Smooth muscle cell (in vitro differentiated cells): Measurements from ENCODE around the gene DLG3. TPM values are rescaled to one million over a fixed set of nuclear protein-coding genes. Genes with fewer than 3 reads are reported as not detected.
"Not testable (repeated sequence)": the region's sequence is repeated elsewhere in the genome, so short reads cannot be mapped to it uniquely, and the experiment has no call there.

Experiments used
- DNase-seq: peaks from one replicate; lab custom pipeline; 2025; ENCODE audit not compliant: unreplicated experiment; lab: John Stamatoyannopoulos, UW
- H2AFZ ChIP-seq: fragments of 200-600 bp; sonication (generic); 2 replicates; pipeline ENCODE4 v1.6.0; 2016; ENCODE audit warnings: antibody characterized with exemption, low read depth, mild to moderate bottlenecking
- H3F3A ChIP-seq: fragments of 200-600 bp; sonication (generic); 2 replicates; pipeline ENCODE4 v1.6.0; 2017; ENCODE audit warnings: antibody characterized with exemption, low read depth
- H3K27ac ChIP-seq: fragments of 200-600 bp; sonication (generic); 2 replicates; pipeline ENCODE4 v1.5.1; 2016; ENCODE audit warnings: low read depth, mild to moderate bottlenecking
- H3K27me3 ChIP-seq: fragments of 200-600 bp; sonication (generic); 2 replicates; pipeline ENCODE4 v1.6.1; 2016; ENCODE audit warnings: low read depth, mild to moderate bottlenecking
- H3K36me3 ChIP-seq: fragments of 200-600 bp; sonication (generic); 2 replicates; pipeline ENCODE4 v1.5.1; 2016; ENCODE audit warnings: low read depth
- H3K4me1 ChIP-seq: fragments of 200-600 bp; sonication (generic); 2 replicates; pipeline ENCODE4 v1.5.1; 2016; ENCODE audit warnings: low read depth
- H3K4me2 ChIP-seq: fragments of 200-600 bp; sonication (generic); 2 replicates; pipeline ENCODE4 v1.6.0; 2016; ENCODE audit warnings: mild to moderate bottlenecking
- H3K4me3 ChIP-seq: fragments of 200-600 bp; sonication (generic); 2 replicates; pipeline ENCODE4 v1.5.1; 2016; ENCODE audit warnings: mild to moderate bottlenecking
- H3K79me2 ChIP-seq: fragments of 200-600 bp; sonication (generic); 2 replicates; pipeline ENCODE4 v1.6.0; 2016; ENCODE audit warnings: low read depth, mild to moderate bottlenecking
- H3K9ac ChIP-seq: fragments of 200-600 bp; sonication (generic); 2 replicates; pipeline ENCODE4 v1.6.0; 2016; ENCODE audit warnings: low read depth
- H3K9me3 ChIP-seq: fragments of 200-600 bp; sonication (generic); replicated peaks from 2 replicates; pipeline ENCODE4 v1.5.1; 2016; ENCODE audit warnings: low read depth
- H4K20me1 ChIP-seq: fragments of 200-600 bp; sonication (generic); 2 replicates; pipeline ENCODE4 v1.6.0; 2016; ENCODE audit warnings: low read depth
- WGBS: methylation state at CpG from one replicate; pipeline ENCODE4 v1.1.7; 2016; ENCODE audit warnings: low lambda C conversion rate; 5-methylcytosine and 5-hydroxymethylcytosine counted together
- polyA plus RNA-seq: library from polyadenylated mRNA; unstranded; fragments of >200 nt; fragmentation: Nextera tagmentation; extraction: Ambion mirVana; gene quantifications from 2 replicates; pipeline ENCODE4 v1.2.1, GENCODE V29; 2016
- total RNA-seq: library from RNA; depleted of rRNA; stranded (reverse); fragments of >200 nt; gene quantifications from 2 replicates; pipeline ENCODE4 v1.2.3, GENCODE V29; 2014
- TF ChIP-seq, protein P1 (sequence below): fragments of 200-600 bp; sonication (generic); IDR thresholded peaks from 2 replicates; pipeline ENCODE4 v1.5.1; 2017; ENCODE audit warnings: borderline replicate concordance, mild to moderate bottlenecking, antibody characterized with exemption; ENCODE audit not compliant: insufficient read depth, poor library complexity, severe bottlenecking

The DLG3 gene
- total RNA-seq (30.6 and 39.6 TPM in 2 replicates), polyA plus RNA-seq (14.5 and 16.2 TPM in 2 replicates)

DNA sequence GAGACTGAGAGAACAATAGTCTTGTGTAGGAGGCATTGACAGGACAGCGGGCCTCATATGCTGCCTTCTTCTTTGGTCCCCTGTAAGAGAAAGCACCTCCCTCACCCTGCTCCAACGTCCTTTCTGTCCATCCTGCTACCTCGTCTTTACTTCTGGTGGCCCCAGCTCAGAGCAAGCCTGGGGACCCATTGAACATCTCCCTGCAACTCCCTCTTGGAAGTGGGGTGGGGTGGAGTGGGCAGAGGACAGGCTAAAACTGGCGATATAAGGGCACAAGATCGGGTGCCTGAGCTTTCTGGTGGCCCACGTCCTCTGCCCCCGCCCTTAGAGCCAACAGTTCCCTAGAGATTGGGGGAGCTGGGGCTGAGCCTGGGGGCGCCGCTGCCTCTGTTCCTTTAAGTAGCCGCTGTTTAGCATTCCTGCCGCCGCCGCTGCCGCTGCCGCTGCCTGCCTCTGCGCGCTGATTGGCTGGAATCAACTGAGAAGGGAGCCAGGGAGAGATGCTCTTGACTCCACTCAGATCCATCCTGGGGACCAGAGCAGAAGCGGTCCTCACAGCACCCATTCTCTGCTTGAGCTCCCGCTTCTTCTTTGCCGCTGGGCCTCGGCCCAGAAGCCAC lies at the start of gene DLG3:
DLG3 (plus strand) TSS at position 510 of the 620 bp plus-strand sequence. CDS start 367 bp downstream, outside the sequence.
- TF ChIP-seq, protein P1, sequence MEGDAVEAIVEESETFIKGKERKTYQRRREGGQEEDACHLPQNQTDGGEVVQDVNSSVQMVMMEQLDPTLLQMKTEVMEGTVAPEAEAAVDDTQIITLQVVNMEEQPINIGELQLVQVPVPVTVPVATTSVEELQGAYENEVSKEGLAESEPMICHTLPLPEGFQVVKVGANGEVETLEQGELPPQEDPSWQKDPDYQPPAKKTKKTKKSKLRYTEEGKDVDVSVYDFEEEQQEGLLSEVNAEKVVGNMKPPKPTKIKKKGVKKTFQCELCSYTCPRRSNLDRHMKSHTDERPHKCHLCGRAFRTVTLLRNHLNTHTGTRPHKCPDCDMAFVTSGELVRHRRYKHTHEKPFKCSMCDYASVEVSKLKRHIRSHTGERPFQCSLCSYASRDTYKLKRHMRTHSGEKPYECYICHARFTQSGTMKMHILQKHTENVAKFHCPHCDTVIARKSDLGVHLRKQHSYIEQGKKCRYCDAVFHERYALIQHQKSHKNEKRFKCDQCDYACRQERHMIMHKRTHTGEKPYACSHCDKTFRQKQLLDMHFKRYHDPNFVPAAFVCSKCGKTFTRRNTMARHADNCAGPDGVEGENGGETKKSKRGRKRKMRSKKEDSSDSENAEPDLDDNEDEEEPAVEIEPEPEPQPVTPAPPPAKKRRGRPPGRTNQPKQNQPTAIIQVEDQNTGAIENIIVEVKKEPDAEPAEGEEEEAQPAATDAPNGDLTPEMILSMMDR = no peak
- H3K9ac ChIP-seq = no peak within 1 kb of the TSS
- no peaks in the 10 kb centered on the region for H3K79me2 ChIP-seq
- H3K9me3 ChIP-seq = no peaks in the 10 kb centered on the region
- H3K4me2 ChIP-seq = peak within 1 kb of the TSS; percentile 40
- no peaks in the 10 kb centered on the region for H3K36me3 ChIP-seq
- no peak within 1 kb of the TSS for H2AFZ ChIP-seq
- H3K27ac ChIP-seq = no peak within 1 kb of the TSS
- H3K4me3 ChIP-seq = no peak within 1 kb of the TSS
- peaks cover 34% of the 10 kb centered on the region for H3K27me3 ChIP-seq
- no peaks in the 10 kb centered on the region for H4K20me1 ChIP-seq
- no peak for DNase-seq
- WGBS = 51% methylated on average over 20 of the region's 21 CpGs
- no peaks in the 10 kb centered on the region for H3F3A ChIP-seq
- no peaks in the 10 kb centered on the region for H3K4me1 ChIP-seq

DNA sequence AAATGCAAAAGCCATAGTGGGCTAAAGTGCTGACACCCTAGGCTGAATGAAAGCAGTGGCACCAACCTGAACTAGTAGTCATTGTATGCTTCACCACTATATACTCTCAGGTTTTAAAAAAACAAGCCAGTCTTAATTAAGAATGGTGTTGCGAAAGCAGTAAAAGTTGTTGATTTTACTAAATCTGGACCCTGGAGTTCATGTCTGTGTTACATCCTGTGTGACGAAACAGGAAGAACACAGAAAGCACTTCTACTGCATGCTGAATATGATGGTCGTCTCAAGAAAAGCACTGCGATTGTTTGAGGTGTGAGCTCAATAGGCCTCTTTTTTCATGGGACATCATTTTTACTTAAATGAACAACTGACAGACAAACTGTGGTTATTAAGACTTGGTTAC lies 45.7 kb upstream of the DLG3 start:
- Histone ChIP-seq H3K79me2 (no peaks in the 10 kb centered on the region), H4K20me1 (no peaks in the 10 kb centered on the region), H3K9me3 (no peaks in the 10 kb centered on the region), H3K4me3 (no peak overlapping the region), H3K27me3 (no peaks in the 10 kb centered on the region), H3K36me3 (no peaks in the 10 kb centered on the region), H3F3A (no peaks in the 10 kb centered on the region), H3K9ac (no peak overlapping the region), H3K4me1 (no peaks in the 10 kb centered on the region), H3K27ac (no peak overlapping the region), H2AFZ (no peak overlapping the region), H3K4me2 (no peak overlapping the region)
- WGBS = 68% methylated on average over 4 of the region's 4 CpGs
- TF ChIP-seq, protein P1 = no peak
- DNase-seq = no peak

- H4K20me1 ChIP-seq, H3K4me1 ChIP-seq, H3K9ac ChIP-seq, H3K4me3 ChIP-seq, DNase-seq, H3K79me2 ChIP-seq, H3F3A ChIP-seq, H3K9me3 ChIP-seq, H3K36me3 ChIP-seq, H2AFZ ChIP-seq, H3K27me3 ChIP-seq, H3K27ac ChIP-seq, H3K4me2 ChIP-seq: not testable (repeated sequence)
- 80% methylated on average over 1 of the region's 3 CpGs for WGBS
These were observed 44.5 kb upstream of the DLG3 start for GRCh38 chrX:70400181-70400580.

DNA sequence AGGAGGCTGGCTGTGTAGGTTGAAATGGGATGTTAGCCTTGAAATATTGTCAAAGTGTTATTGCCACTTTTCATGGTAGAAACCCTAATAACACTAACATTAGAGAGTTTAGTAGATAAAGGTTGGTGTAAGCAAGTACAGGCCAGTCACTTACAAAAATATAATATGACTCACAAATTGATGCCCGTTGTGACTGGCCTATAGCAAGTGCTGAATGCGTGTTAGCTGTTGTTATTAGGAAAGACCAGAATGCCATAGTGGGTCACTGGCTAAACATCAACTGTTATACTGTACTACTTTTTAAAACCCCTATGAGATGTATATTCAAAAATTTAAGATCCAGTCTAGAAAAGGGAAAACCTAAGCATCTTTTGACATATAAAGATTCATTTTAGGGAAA lies 41.9 kb upstream of the DLG3 start:
- Histone ChIP-seq H3K27ac (no peak overlapping the region), H3K79me2 (no peaks in the 10 kb centered on the region), H3K9ac (no peak overlapping the region), H3K9me3 (no peaks in the 10 kb centered on the region), H3K4me2 (no peak overlapping the region), H3K4me3 (no peak overlapping the region), H3K27me3 (no peaks in the 10 kb centered on the region), H2AFZ (no peak overlapping the region), H4K20me1 (no peaks in the 10 kb centered on the region), H3K4me1 (no peaks in the 10 kb centered on the region), H3F3A (no peaks in the 10 kb centered on the region), H3K36me3 (no peaks in the 10 kb centered on the region)
- TF ChIP-seq, protein P1 = no peak
- DNase-seq = no peak
- WGBS = 68% methylated on average over 2 of the region's 2 CpGs
